SK-N-SH (cell line): ENCODE results near the gene CRYAA.

Experiments
- CTCF ChIP-seq: fragments of 200-600 bp; sonication (generic); IDR thresholded peaks from 2 replicates; pipeline ENCODE4 v1.6.1; 2017; ENCODE audit warnings: antibody characterized with exemption, mild to moderate bottlenecking, moderate library complexity
- EZH2phosphoT487 ChIP-seq: fragments of 200-600 bp; sonication (generic); IDR thresholded peaks from 2 replicates; pipeline ENCODE4 v1.6.1; 2017; ENCODE audit warnings: low read depth, mixed run types, mild to moderate bottlenecking, antibody characterized with exemption, moderate library complexity, borderline replicate concordance
- POLR2AphosphoS5 ChIP-seq: IDR thresholded peaks from 2 replicates; pipeline ENCODE4 v1.6.1; 2012; ENCODE audit warnings: low read depth, low read length
- RCOR1 ChIP-seq: fragments of 150-350 bp; IDR thresholded peaks from 2 replicates; pipeline ENCODE4 v1.6.1; 2017; ENCODE audit warnings: antibody characterized with exemption, low read length
- TAF1 ChIP-seq: IDR thresholded peaks from 2 replicates; pipeline ENCODE4 v1.6.1; 2012; ENCODE audit warnings: low read depth, mild to moderate bottlenecking, low read length, moderate library complexity, borderline replicate concordance
- USF2 ChIP-seq: fragments of 150-350 bp; IDR thresholded peaks from 2 replicates; pipeline ENCODE4 v1.6.1; 2017; ENCODE audit warnings: antibody characterized with exemption, low read length, low read depth, borderline replicate concordance
- ZBTB33 ChIP-seq: IDR thresholded peaks from 2 replicates; pipeline ENCODE4 v1.4.0; 2012; ENCODE audit warnings: low read depth, borderline replicate concordance

GRCh38 chr21:43198376-43198775 is 29.6 kb downstream of the CRYAA start:
- TF ChIP-seq ZBTB33 (no peak), RCOR1 (no peak), EZH2phosphoT487 (no peak), POLR2AphosphoS5 (no peak), CTCF (no peak), USF2 (no peak), TAF1 (no peak)
